Sigmoid colon (tissue), 7 donors: ENCODE data around the gene PDE2A. TPM values are rescaled to one million over a fixed set of nuclear protein-coding genes. Genes with fewer than 3 reads are reported as not detected.

Experiments
- DNase-seq: peaks from one replicate; pipeline ENCODE4 v3.0.0-alpha.2; 2019
- H3K27ac ChIP-seq, 4 donors: fragments of 200-600 bp; sonication (generic); one replicate each; pipeline ENCODE4 v1.5.1; 2016 to 2019; ENCODE audit warnings: mild to moderate bottlenecking in 1 of 4
- H3K27me3 ChIP-seq, 3 donors: fragments of 200-600 bp; sonication (generic); one replicate each; pipeline ENCODE4 v1.5.1; 2019; ENCODE audit warnings: mild to moderate bottlenecking in 1 of 3
- H3K36me3 ChIP-seq, 4 donors: fragments of 200-600 bp; sonication (generic); one replicate each; pipeline ENCODE4 v1.5.1; 2016 to 2019
- H3K4me1 ChIP-seq, 4 donors: fragments of 200-600 bp; sonication (generic); one replicate each; pipeline ENCODE4 v1.5.1; 2017 to 2019
- H3K4me3 ChIP-seq, 4 donors: fragments of 200-600 bp; sonication (generic); one replicate each; pipeline ENCODE4 v1.5.1; 2017 to 2019; ENCODE audit warnings: mild to moderate bottlenecking in 2 of 4, moderate library complexity in 1 of 4
- H3K9me3 ChIP-seq, 4 donors: fragments of 200-600 bp in 3 of 4; sonication (generic) in 3 of 4; one replicate each; pipeline versions ENCODE4 v1.5.1 to v1.6.1; 2013 to 2019
- CTCF ChIP-seq, 4 experiments: fragments of 450-650 bp in 3 of 4; fragments of 200-600 bp in 1 of 4; IDR thresholded peaks; one replicate each; pipeline ENCODE4 v1.5.1; 2016 to 2019; ENCODE audit warnings: antibody characterized with exemption in 4 of 4, mild to moderate bottlenecking in 3 of 4, moderate library complexity in 2 of 4
- EP300 ChIP-seq, 4 donors: sonication (generic); formaldehyde crosslinking; IDR thresholded peaks; one replicate each; pipeline ENCODE4 v1.6.1; 2017; ENCODE audit warnings: antibody characterized with exemption in 4 of 4
- POLR2A ChIP-seq, 2 donors: fragments of 450-650 bp; IDR thresholded peaks; one replicate each; pipeline ENCODE4 v1.6.1; 2016; ENCODE audit warnings: antibody characterized with exemption in 2 of 2, mild to moderate bottlenecking in 2 of 2, moderate library complexity in 2 of 2
- POLR2AphosphoS5 ChIP-seq, 4 donors: sonication (generic); formaldehyde crosslinking; IDR thresholded peaks; one replicate each; pipeline ENCODE4 v1.6.1; 2017; ENCODE audit warnings: antibody characterized with exemption in 4 of 4
- WGBS, 2 donors: extraction: QIAGEN DNeasy Blood & Tissue Kit; methylation state at CpG; one replicate each; pipeline ENCODE4 v1.1.7; 2013; 5-methylcytosine and 5-hydroxymethylcytosine counted together
- intact Hi-C: fragments of 100-400 bp; cut with DNase I; formaldehyde crosslinking; loops from one replicate; pipeline ENCODE4 v1.15.1; 2023
- polyA plus RNA-seq, 3 donors: library from polyadenylated mRNA; stranded (reverse); fragments of 200-250 nt; gene quantifications; one replicate each; pipeline ENCODE4 v1.2.3, GENCODE V29; 2013
- total RNA-seq, 4 donors: library from RNA; depleted of rRNA; stranded (reverse); fragments of >200 nt; gene quantifications; one replicate each; pipeline ENCODE4 v1.1.0, GENCODE V29; 2016
- donor health status: healthy with polysubstance abuse.
- donor health status: Bipolar disorder and iron deficiency.
- donor health status: healthy.

The PDE2A gene
- total and polyA plus RNA-seq, 7 donors = 1.8 to 75.1 (median 48.9) TPM

GRCh38 chr11:72587696-72588095, 86.5 kb downstream of the PDE2A start:
- intact Hi-C loops = loop anchor here (10.0 kb wide), 1 partner anchor 207 kb away; the partner anchor contains the start of gene STARD10
- no peak for TF ChIP-seq CTCF (IDR thresholded peaks at IDR 0.05)
- no peak for TF ChIP-seq POLR2AphosphoS5 (IDR thresholded peaks at IDR 0.05)
- TF ChIP-seq EP300 (IDR thresholded peaks at IDR 0.05) = no peak
- TF ChIP-seq POLR2A (IDR thresholded peaks at IDR 0.05) = no peak
- no peaks in the 10 kb centered on the region for H3K9me3 ChIP-seq
- no peak overlapping the region for H3K4me3 ChIP-seq
- peaks cover 0 to 31% (median 11%) of the 10 kb centered on the region in 4 donors for H3K36me3 ChIP-seq
- H3K4me1 ChIP-seq = peaks cover 0 to 17% (median 8%) of the 10 kb centered on the region in 4 donors
- peak; percentile 45 for DNase-seq
- no peak overlapping the region for H3K27ac ChIP-seq
- WGBS, 2 donors = 87 to 94% methylated on average over 1 of the region's 1 CpG
- no peaks in the 10 kb centered on the region for H3K27me3 ChIP-seq

- no peaks in the 10 kb centered on the region for H3K9me3 ChIP-seq
- no peaks in the 10 kb centered on the region for H3K27me3 ChIP-seq
- WGBS, 2 donors = 80 to 89% methylated on average over 7 of the region's 7 CpGs
- peak; percentile 50 for DNase-seq
- TF ChIP-seq EP300 (IDR thresholded peaks at IDR 0.05) (no peak), CTCF (IDR thresholded peaks at IDR 0.05) (no peak), POLR2A (IDR thresholded peaks at IDR 0.05) (no peak), POLR2AphosphoS5 (IDR thresholded peaks at IDR 0.05) (no peak)
- no peak overlapping the region for H3K27ac ChIP-seq
- H3K36me3 ChIP-seq = peaks cover 0 to 43% (median 20%) of the 10 kb centered on the region in 4 donors
- no peak overlapping the region for H3K4me3 ChIP-seq
- H3K4me1 ChIP-seq = peaks cover 0 to 17% (median 8%) of the 10 kb centered on the region in 4 donors
- intact Hi-C loops = loop anchor here (1.0 to 10.0 kb wide), 2 partner anchors 57 to 208 kb away; partner anchors contain the start of gene STARD10
These were observed 87.7 kb downstream of the PDE2A start for GRCh38 chr11:72586321-72587090.

GRCh38 chr11:72585762-72586311, 88.4 kb downstream of the PDE2A start:
- no peak overlapping the region for H3K27ac ChIP-seq
- DNase-seq = peak; percentile 85
- intact Hi-C loops = loop anchor here (1.0 to 10.0 kb wide), 3 partner anchors 57 to 209 kb away; partner anchors contain the start of gene STARD10
- no peaks in the 10 kb centered on the region for H3K9me3 ChIP-seq
- H3K4me1 ChIP-seq = peaks cover 0 to 17% (median 8%) of the 10 kb centered on the region in 4 donors
- H3K27me3 ChIP-seq = no peaks in the 10 kb centered on the region
- 7 to 9% methylated on average over 15 of the region's 15 CpGs for WGBS, 2 donors
- peaks cover 0 to 50% (median 26%) of the 10 kb centered on the region in 4 donors for H3K36me3 ChIP-seq
- no peak overlapping the region for H3K4me3 ChIP-seq
- peak; percentile 87 to 94 (median 90) for TF ChIP-seq CTCF (IDR thresholded peaks at IDR 0.05)
- TF ChIP-seq POLR2A (IDR thresholded peaks at IDR 0.05) = no peak

GRCh38 chr11:72584939-72585597, 89.2 kb downstream of the PDE2A start:
- no peak overlapping the region for H3K27ac ChIP-seq
- intact Hi-C loops = loop anchor here (1.0 to 10.0 kb wide), 2 partner anchors 98 to 210 kb away; partner anchors contain the start of gene STARD10
- no peak overlapping the region for H3K4me3 ChIP-seq
- no peaks in the 10 kb centered on the region for H3K9me3 ChIP-seq
- WGBS, 2 donors = 27 to 36% methylated on average over 12 of the region's 12 CpGs
- DNase-seq = peak; percentile 57
- TF ChIP-seq POLR2A (IDR thresholded peaks at IDR 0.05) (no peak), EP300 (IDR thresholded peaks at IDR 0.05) (no peak)
- no peaks in the 10 kb centered on the region for H3K27me3 ChIP-seq
- H3K36me3 ChIP-seq = peaks cover 0 to 57% (median 33%) of the 10 kb centered on the region in 4 donors
- H3K4me1 ChIP-seq = peaks cover 0 to 12% (median 3%) of the 10 kb centered on the region in 4 donors
